Measurements from ENCODE around the gene SPANXC.
"Not testable (repeated sequence)": the region's sequence is repeated elsewhere in the genome, so short reads cannot be mapped to it uniquely, and the experiment has no call there.

Gene SPANXC

DNA sequence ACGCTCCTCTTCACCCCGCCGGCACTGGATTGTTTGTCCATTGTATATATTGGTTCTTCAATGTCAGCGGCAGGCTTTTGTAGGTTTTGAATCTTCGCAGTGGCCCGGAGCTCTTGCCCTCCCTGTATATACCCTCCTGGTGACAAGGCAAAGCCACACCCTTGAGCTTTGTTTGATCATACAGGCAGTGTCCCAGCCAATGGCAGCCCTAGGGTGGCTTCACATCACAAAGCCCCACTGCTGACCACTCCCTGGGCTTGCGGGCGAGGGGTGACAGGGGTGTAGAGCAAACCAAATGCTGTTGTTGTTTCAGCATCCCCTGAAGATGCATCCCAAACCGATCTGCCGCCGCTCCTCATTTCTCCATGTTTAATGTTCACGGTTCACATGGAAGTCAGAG lies at the start of gene SPANXC:
Gene SPANXC, minus strand, starts transcription at position 101 of the 400 bp plus-strand sequence. Its CDS starts 60 bp downstream, at position 41.
- not testable (repeated sequence) for DNase-seq (ENCODE audit: low read depth in 2 of 2)

- no peak for DNase-seq (ENCODE audit: low read depth in 2 of 2)
Observed at GRCh38 chrX:141279476-141279875, 37.2 kb upstream of the SPANXC start.

DNA sequence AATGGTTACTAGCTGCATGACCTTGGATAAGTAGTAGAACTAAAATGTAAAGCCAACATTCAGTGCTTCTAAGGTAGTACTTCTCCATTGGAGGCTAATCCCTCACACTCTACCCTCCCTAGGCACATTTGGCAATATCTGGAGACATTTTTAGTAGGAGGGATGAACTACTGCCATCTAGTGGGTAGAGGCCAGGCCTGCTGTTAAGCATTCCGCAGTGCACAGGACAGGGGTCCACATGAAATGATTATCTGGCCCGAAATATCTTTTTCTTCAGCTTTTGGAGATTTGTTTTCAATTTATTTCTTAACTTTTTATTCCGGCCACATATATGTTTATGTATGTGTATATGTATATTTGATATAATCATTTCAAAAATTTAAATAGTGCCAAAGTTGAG lies 36.0 kb upstream of the SPANXC start:
- no peak for DNase-seq (ENCODE audit: low read depth in 2 of 2)

DNA sequence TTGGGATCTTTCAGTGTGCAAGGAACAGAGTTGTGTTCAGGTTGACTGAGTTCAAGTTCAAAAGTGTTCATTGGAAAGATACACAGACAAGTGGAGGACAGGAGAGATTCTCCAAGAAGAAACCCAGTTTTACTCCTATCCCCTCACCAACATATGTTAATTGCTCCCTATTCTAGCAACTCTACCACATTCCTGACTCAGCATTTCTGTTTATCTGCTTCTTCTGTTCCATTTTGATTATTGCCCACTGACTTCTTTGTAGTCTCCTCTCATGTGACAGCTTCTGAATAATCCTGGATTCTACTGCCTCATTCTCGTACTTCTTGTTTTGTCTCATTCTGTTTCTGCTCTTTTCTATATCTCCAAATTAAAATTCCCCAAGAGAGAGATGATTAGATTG lies 15.8 kb upstream of the SPANXC start:
- no peak for DNase-seq (ENCODE audit: low read depth in 2 of 2)

DNA sequence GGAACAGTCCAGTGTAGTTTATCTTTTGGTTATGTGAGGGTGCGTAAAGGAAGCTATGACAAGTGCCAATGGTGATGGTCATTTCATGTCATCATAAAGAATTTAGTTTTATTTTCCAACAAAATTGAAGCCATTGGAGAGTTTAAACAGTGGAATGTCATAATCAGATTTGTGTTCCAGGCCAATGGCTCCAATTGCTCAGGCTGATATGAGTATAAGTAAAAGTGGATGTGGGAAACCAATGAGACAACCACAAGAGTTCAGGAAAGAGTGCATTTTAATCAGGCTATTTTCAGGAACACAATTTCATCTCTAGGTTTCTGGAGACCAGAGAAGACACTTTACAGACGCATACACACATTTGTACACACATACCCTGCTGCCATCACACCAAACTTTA lies 20.7 kb downstream of the SPANXC start:
- DNase-seq (ENCODE audit: low read depth in 2 of 2) = no peak

- no peak for DNase-seq (ENCODE audit: low read depth in 2 of 2)
Observed at GRCh38 chrX:141220342-141221008, 21.8 kb downstream of the SPANXC start.

DNA sequence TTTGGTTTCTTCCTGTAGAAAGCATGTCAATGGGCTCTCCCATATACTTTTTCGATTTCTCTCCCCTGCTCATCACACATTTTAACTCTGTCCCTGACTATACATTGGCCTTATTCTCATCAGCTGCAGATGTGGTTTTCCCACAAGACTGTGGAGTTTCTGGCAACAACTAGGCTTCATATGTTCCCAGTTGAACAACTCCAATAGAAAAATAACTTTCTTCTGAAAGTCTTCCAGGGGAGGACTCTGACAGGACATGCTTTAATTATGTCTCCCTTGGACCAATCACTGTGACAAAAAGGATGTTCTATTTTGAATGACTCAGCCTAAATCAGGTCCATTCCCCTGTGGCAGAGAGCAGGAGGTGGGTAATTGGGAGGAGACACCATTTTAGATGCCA lies 28.1 kb downstream of the SPANXC start:
- no peak for DNase-seq (ENCODE audit: low read depth in 2 of 2)

GRCh38 chrX:141201962-141202361 lies 40.4 kb downstream of the SPANXC start:
- no peak for DNase-seq (ENCODE audit: low read depth in 2 of 2)
